VCaP (cell line): ENCODE results near the gene SFT2D2.

Experiments
- H3K27ac ChIP-seq: fragments of 450-650 bp; 2 replicates; pipeline ENCODE4 v1.5.1; 2017
- TF ChIP-seq, protein P1 (sequence below): fragments of 450-650 bp; conservative IDR thresholded peaks from 2 replicates; pipeline ENCODE4 v1.5.1; 2017; ENCODE audit warnings: mild to moderate bottlenecking, moderate library complexity

Gene SFT2D2

DNA sequence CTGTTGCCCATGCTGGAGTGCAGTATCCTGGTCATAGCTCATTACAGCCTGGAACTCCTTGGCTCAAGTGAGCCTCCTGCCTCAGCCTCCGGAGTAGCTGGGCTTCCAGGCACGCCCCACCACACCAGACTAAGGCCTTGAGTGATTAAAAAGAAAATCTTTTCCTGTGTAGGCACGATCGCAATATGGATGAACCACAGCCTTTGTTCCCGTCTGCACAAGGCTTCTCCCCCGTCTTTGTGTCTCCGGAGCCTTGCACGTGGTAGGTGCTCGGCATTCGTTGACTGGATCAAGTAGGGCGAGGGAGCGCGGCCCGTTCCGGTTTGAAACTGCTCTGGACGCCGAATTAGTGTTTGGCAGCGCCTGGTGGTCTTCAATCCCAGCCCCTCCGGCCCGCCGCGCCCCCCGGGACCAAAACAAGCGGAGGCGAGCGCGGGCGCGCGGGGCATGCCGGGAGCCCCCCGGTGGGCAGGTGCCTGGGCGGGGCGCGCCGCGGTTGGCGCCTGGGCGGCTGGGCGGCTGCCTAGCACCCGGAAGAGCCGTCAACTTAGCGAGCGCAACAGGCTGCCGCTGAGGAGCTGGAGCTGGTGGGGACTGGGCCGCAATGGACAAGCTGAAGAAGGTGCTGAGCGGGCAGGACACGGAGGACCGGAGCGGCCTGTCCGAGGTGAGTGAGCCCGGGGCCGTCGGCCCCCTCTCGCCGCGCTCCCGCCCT lies at the start of gene SFT2D2:
SFT2D2 (plus strand) TSS at position 529 of the 715 bp plus-strand sequence; CDS start at position 605, 76 bp downstream.
- H3K27ac ChIP-seq: peak within 1 kb of the TSS; percentile 71
- TF ChIP-seq, protein P1, sequence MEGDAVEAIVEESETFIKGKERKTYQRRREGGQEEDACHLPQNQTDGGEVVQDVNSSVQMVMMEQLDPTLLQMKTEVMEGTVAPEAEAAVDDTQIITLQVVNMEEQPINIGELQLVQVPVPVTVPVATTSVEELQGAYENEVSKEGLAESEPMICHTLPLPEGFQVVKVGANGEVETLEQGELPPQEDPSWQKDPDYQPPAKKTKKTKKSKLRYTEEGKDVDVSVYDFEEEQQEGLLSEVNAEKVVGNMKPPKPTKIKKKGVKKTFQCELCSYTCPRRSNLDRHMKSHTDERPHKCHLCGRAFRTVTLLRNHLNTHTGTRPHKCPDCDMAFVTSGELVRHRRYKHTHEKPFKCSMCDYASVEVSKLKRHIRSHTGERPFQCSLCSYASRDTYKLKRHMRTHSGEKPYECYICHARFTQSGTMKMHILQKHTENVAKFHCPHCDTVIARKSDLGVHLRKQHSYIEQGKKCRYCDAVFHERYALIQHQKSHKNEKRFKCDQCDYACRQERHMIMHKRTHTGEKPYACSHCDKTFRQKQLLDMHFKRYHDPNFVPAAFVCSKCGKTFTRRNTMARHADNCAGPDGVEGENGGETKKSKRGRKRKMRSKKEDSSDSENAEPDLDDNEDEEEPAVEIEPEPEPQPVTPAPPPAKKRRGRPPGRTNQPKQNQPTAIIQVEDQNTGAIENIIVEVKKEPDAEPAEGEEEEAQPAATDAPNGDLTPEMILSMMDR: no peak

DNA sequence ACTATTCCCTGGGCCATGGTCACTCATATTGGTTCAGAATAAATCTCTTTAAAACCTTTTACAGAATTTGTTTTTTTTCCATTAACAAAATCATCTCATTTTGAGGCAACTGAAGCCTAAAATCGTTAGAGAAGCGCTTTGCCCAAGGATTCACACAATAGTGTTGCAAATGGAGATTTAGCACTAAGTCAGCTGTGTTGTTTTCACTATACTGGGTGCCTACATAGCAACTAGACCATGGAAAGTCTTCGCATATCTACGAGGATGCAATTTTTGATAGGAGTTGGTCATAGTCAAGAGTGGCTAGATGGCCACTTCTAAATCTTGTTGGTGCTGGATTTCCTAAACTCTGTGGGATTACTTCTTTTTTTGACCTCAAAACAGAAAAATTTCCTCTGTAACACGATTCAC lies 47.6 kb upstream of the SFT2D2 start:
- TF ChIP-seq, protein P1: no peak
- H3K27ac ChIP-seq: peak overlapping the region; percentile 90

DNA sequence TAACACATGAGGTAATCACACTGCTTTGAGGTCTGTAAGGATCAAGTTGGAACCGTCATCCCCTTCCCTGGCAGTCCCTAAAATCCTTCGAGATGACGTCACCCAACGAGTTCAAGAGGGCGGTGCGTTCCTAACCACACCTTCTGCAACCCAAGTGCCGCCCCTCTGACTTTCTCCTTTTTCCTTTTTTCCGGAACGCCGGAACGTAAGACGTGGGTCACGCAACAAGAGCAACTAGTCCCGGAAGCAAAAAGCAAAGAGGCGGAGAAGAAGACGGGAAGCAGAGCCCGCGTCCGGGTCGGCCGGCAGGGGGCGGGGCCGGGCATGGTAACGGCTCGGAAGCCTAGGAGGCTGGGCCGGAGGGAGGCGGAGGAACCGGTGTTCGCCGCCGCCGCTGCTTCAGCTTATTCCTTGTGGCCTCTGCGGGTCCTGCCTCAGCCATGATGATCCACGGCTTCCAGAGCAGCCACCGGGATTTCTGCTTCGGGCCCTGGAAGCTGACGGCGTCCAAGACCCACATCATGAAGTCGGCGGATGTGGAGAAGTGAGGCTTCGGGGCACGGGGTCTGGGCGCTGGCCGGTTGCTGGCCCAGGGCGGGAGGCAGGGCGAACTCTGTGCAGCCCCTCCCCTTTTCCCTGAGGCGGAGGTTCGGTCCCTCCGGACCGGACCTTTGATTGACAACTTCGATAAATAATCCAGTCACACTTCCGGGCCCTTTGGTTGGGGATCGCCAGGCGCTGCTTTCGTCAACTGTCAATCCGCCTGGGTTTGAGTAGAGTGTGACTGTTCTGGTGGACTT lies 47.0 kb upstream of the SFT2D2 start, which contains the start of gene TIPRL:
TIPRL (plus strand) TSS at position 325 of the 800 bp plus-strand sequence; CDS start at position 441, 116 bp downstream.
- peak within 1 kb of the TSS; percentile 90 for H3K27ac ChIP-seq
- TF ChIP-seq, protein P1: peak; percentile 53

DNA sequence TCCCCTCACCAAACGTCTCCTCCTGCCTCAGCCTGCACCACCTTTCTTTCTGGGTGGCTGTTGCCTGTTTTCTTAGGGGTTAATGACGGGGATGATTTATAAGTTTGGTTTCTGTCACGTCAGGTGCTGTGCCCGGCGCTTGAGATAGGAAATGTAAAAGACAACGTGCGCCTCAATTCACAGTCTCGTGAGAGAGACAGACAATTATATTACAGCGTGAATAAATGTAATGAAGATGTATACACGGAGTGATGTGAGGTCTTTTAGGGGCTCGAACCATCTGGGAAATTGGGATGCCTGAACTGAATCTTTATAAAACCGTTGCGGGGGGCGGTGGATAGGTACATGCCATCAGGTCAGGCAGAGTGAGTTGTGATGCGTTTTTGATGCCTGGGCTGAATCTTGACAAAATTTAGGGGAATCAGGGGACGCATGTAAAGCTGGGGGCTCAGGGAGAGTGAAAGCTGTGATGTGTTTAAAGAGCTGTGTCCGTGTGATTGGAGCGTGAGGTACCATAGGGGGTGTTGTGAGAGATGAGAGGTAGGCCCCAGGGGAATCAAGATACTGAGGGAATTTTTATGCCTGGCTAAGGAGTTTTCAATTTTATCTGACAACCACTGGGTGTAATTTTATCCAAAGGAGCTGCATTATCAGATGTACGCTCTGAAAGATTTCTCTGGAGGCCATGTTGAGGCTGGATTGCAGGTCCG lies 46.2 kb upstream of the SFT2D2 start:
- TF ChIP-seq, protein P1: no peak
- H3K27ac ChIP-seq: peak overlapping the region; percentile 90

DNA sequence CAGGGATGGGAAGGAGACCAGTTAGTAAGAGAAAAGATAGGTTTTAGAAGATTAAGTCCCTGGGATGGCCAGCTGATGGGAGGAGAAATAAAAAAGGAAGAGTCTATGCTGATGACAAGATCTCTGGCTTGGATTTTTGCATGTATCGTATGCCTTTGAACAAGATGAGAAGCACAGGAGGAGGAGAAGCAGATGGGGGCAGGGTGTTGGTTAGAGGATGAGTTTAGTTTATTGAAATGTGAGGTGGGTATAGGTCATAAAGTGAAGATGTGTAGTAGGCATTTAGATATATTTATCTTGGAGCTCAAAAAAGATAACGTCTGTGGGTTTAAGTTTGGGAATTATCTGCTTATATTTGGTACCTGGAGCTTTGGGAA lies 45.7 kb upstream of the SFT2D2 start:
- TF ChIP-seq, protein P1: no peak
- peak overlapping the region; percentile 90 for H3K27ac ChIP-seq

DNA sequence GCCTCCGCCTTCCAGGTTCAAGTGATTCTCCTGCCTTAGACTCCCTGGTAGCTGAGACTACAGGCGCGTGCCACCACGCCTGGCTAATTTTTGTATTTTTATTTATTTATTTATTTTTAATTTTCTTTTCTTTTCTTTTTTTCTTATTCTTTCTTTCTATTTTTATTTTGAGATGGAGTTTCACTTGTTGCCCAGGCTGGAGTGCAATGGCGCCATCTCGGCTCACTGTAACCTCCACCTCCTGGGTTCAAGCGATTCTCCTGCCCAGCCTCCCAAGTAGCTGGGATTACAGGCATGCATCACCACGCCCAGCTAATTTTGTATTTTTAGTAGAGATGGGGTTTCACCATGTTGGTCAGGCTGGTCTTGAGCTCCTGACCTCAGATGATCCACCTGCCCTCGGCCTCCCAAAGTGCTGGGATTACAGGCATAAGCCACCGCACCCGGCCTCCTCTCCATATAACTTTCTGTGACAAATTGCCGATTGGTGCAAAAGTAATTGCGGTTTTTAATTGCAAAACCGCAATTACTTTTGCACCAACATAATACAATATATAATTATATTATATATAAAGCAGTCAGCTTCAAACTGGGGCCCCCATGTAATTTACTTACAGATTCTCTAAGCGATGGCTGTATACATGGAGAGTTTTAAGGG lies 44.6 kb upstream of the SFT2D2 start:
- H3K27ac ChIP-seq: peak overlapping the region; percentile 90

DNA sequence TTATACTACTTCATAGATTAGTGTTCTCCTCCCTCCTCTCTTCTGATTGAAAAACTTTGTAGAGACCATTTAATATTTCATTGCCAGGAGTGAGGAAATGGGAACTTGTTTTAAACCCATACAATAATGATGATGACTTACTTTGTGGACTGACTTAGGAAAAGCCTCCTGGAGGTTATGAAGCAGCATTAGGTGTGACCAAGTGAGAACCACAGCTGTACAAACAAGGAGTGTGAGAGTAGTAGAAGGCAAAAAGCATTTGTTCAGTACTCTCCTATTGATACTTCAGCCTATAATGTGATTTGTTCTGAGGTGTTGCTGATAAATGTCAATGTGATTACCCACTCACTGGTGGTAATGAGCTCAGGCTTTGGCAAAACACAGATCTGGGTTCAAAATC lies 38.6 kb upstream of the SFT2D2 start:
- TF ChIP-seq, protein P1: no peak
- H3K27ac ChIP-seq: no peak overlapping the region
